ENCODE data around the gene B4GALT7.
"Not testable (repeated sequence)": the region's sequence is repeated elsewhere in the genome, so short reads cannot be mapped to it uniquely, and the experiment has no call there.

Gene B4GALT7, protein sequence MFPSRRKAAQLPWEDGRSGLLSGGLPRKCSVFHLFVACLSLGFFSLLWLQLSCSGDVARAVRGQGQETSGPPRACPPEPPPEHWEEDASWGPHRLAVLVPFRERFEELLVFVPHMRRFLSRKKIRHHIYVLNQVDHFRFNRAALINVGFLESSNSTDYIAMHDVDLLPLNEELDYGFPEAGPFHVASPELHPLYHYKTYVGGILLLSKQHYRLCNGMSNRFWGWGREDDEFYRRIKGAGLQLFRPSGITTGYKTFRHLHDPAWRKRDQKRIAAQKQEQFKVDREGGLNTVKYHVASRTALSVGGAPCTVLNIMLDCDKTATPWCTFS
- 16.7 reads per million, percentile 43 among the genes with 10 or more reads in this experiment for total RNA-seq

DNA sequence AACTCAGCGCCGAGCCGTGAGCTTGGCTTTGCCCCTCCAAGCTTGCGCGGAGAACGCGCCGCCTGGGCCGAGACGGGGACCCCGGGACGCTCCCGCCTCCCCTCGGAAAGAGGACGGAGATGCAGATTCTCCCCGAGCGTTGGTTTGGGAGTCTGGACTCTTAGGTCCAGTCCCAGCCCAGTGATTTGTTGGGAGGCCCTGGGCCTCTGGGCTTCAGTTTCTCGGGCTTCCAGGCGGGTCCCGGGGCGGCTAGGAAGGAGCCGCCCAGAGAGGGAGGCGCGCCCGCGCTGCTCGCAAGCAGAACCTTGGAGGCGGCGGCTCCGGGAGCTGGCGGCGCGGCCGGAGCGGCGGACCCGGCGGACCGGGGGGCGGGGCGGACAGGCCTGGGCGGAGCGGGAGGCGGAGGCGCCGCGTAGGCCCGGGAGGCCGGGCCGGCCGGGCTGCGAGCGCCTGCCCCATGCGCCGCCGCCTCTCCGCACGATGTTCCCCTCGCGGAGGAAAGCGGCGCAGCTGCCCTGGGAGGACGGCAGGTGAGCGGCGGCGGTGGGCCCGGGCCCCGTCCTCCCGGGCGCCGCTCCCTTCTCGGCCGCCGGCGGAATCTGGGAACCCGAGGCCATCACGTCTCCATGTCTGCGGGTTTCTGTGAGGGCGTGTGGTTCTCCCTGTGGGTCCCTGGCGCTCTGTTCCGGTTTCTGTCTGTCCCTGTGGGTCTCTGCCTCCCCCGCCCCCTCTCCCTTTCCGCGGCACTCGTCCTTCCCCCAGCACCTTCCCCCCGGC, at the start of gene B4GALT7:
B4GALT7 (plus strand) TSS at position 402 of the 777 bp plus-strand sequence; CDS start at position 481, 79 bp downstream.
- DNase-seq, result peak; percentile 78

DNA sequence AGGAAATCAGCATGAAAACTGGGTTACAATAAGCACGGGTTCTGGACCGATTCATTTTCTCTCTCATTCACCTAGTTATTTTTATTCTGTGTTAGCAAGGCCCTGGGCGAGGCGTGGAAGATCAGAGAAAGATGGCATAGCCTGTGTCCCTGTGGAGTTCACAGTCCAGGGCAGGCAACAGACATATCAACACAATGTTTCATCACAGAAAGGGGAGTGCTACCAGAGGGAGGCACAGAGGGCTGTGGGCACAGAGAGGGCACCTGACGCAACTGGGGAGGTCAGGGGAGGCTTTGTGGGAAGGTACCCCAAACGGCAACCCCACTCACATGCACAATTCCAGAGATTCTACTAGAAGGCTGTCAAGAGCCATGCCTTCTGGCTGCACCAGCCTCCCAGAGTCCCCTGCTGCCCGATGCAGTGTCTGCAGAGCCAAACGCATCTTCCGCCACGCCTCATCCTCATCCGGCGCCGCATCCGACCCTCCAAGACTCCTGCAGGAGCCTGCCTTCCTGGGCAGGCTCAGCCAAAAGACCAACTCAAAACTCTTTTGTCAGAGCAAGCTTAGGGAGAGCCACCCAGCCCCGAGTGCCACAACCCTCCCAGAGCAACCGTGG, 47.0 kb upstream of the B4GALT7 start:
- no peak for DNase-seq

DNA sequence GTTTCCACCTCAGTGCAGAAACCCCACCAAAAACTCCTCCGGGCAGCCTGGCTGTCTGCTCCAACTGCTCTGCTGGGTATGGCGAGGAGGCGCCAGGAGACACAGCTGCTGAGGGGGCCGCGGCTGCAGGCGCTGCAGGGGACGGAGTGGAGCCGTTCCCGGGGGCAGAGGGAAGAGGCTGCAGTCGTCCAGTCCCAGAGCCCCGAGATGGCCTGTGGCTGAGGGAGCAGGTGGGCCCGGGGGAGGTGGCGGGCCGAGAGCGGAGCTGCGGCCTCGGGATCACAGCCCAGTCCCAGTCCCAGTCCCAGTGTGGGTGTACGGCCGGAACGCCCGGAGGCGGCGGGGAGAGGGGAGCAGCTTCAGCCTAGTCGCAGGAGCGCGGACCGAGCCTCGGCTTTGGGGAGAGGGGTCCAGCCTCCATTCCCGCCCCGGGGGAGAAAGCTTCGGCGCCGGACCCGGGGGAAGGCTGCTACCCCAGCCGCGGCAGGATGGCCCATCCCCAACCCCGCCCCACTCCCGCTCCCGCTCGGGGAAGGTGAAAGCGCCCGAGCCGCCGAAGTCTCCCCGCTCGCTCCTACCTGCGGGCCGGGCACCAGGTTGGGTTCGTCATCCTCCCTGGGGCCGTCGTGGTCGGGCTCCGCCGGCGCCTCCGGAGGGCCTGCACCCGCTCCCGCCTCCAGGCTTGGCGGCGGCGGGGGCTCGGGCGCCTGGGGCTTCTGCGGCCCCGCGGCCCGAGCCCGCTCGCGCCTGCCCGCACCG, 46.1 kb upstream of the B4GALT7 start:
- no peak for DNase-seq

DNA sequence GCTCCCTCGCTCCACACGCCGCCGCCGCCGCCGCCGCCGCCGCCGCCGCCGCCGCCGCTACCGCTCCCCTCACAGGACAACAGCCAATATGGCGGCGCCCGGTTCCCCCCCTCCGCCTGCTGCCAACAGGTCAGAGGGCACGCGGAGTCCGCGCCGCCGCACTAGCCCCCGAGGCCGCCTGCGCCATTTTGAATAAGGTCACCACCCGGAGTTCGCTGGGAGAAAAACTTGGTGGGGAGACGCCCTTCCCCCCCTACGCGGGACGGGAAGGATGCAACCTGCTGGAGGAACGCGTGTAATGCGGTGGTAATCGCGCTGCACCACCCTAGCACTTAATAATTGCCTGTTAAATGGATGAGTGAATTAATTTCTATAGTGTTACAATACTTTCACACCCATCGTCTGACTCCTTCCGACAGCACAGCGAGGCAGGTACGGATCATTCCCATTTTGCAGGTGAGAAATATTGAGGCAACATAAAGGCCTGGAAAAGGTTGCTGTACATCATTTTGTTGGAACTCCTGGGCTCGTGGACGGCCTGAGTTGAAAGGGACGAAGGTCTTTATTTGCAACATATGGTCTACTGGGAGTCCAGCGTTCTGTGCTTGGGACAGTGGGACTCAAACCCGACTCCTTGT, 45.3 kb upstream of the B4GALT7 start, which contains the start of gene FAM193B:
FAM193B (minus strand) TSS at position 90 of the 638 bp plus-strand sequence. CDS start 105 bp downstream, outside the sequence.
- DNase-seq, result peak; percentile 92

DNA sequence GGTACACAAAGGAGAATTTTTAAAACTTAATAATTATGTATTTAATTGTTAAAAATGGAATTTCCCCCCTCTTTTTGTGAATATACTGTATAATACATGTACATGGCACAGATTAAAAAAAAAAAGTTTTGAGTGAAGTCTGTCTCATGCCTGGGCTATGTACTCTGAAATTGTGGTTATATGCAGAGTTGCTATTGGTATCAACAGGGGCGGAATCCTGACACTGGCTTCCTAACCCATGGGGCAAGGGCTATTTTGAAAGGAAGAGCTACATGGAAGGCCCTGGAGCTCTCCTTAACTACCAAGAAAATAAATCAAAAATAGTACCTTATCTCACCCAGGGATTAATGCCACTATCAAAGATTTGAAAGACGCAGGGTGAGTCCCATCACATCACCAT, 44.7 kb upstream of the B4GALT7 start:
- DNase-seq, result no peak

DNA sequence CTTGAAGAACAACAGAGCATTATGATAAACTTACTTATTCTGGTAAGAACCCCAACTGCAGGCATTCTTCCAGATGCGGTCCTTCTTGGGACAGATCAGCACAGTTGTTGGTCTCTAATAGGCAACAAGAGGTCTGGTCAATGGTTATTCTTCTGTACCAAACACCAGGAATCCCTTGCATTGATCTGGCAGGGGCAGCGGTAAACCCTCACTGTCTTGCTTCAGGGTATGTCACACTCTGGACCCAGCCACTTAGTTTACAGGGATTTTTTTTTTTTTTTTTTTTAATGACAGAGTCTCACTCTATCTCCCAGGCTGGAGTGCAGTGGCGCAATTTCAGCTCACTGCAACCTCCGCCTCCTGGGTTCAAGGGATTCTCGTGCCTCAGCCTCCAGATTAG, 44.3 kb upstream of the B4GALT7 start:
- no peak for DNase-seq

DNA sequence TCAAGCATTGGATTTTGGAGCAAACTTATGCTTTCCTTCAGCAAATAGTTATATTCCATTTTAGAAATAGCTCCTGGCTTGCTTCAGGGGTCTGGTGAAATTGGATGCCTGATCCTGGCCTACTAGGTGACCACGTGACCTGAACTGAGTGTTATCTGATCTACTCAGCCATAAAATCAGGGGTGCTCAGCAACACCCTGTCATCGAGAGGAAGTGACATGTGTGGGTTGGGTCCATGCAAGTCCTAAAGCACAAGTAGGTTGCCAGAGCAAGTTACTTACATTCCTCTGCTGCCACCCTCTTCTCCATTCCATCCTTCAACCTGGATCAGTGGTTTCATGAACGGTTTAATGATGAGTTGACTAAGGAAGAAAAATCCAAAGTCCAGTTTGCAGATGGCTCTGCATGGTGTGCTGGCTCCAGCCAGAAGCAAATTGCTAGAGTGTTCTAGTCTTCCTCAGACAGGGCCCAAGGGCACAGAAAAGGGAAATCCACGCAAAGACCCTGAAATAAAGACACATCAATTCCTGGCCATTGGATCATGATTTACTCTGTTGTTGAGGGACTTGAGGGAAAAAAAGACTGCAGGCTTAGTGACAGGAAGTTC, 42.8 kb upstream of the B4GALT7 start:
- no peak for DNase-seq

DNA sequence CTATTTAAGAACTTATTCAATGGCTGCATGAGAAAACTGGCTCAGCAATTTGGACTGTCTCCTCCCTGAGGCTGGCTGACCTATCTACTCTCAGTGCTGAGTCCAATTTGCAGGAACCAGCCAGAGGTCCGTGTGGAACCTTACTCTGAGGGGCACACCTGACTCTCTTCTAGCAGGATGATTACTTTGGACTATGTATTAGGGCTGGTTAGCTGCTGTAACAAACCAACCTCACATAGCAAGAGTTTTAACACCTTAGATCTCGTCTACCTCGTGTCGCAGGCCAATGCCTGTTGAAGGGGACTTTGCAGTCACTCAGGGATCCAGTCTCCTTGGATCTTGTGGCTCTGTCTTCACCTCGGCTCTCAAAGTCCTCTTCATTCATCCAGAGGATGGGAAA, 42.1 kb upstream of the B4GALT7 start:
- no peak for DNase-seq

DNA sequence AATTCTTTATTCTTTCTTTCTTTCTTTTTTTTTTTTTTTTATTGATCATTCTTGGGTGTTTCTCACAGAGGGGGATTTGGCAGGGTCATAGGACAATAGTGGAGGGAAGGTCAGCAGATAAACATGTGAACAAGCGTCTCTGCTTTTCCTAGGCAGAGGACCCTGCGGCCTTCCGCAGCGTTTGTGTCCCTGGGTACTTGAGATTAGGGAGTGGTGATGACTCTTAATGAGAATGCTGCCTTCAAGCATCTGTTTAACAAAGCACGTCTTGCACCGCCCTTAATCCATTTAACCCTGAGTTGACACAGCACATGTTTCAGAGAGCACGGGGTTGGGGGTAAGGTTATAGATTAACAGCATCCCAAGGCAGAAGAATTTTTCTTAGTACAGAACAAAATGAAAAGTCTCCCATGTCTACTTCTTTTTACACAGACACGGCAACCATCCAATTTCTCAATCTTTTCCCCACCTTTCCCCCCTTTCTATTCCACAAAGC, 40.4 kb upstream of the B4GALT7 start:
- not testable (repeated sequence) for DNase-seq

DNA sequence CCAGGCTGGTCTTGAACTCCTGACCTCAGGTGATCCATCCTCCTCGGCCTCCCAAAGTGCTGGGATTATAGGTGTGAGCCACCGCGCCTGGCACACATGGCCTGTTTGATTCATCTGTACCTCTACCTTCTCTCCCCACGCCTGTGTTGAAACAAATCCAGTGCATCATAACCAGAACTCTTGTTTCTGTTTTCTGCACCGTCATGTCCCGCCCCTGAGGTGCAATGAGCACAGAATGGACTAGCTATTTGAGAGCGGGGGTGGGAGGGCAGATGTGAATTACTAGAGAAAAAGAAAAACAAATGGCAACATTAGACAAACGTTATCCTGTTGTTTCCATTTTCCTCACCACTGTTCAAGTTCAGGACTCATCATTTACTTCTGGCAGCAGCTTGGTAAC, 34.9 kb upstream of the B4GALT7 start:
- DNase-seq, result no peak

DNA sequence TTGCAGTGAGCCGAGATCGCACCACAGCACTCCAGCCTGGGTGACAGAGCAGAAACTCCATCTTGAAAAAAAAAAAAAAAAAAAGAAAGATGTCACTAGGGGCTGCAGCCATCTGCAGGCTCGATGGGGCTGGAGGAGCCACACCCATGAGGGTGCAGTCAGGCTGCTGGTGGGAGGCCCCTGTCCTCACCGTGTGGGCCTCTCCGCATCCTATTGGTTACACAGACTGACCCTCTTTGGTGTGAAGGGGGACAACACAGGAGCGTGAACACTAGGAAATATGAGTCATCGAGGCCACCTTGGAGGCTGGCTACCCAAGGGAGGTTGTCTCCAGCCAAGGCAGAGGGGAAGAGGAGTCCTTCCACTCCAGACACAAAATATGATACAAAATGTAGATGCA, 31.6 kb upstream of the B4GALT7 start:
- no peak for DNase-seq

DNA sequence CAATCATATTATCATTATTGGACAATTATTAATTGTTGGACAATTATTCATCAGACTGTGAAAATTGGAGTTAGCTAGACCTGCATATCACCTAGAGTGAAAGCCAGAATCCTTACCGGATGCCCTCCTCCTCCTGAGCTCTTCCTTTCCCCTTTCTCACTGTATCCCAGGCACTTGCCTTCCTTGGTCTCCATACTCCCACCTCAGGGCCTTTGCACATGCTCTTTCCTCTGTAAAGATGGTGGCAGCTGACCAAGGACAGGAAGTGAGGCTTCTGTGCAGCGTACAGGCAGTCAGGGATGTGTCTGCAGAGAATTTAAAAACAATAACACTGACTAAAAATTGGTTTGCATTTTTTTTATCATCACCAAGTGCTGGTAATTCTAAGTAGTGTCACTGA, 30.0 kb upstream of the B4GALT7 start:
- no peak for DNase-seq

DNA sequence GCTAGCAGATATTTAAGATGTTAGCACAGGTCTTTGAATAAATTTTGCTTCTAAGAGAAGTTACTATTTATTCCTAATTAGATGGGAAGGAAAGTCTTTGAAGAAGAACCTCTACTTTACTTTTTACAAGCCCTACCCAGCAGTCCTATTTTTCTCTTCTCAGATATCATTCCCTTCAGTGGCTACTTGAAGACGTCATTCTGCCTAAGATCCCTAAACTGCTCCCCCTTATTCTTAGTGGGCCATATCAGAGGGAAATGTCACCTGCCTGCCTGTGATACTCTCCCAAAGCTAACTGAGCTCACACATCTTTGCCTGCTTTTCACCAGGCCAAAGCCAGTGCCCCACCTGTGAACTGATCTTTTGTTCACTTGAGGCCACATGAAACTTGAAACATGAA, 24.4 kb upstream of the B4GALT7 start:
- no peak for DNase-seq

DNA sequence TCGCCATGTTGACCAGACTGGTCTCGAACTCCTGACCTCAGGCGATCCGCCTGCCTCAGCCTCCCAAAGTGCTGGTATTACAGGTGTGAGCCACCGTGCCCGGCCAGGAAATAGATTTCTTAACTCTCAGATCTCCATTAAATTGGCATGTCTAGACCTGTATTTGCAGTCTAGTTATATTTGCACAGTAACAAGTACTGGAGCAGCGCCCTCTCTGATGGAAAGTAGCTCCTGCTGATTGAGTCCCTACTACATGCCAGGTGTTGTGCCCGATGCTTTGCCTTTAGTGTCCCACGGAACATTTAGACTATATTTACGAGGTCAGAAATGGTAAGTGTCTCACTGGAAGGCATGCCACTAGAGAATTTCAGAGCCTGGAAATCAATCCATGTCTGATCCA, 23.8 kb upstream of the B4GALT7 start:
- DNase-seq, result no peak

DNA sequence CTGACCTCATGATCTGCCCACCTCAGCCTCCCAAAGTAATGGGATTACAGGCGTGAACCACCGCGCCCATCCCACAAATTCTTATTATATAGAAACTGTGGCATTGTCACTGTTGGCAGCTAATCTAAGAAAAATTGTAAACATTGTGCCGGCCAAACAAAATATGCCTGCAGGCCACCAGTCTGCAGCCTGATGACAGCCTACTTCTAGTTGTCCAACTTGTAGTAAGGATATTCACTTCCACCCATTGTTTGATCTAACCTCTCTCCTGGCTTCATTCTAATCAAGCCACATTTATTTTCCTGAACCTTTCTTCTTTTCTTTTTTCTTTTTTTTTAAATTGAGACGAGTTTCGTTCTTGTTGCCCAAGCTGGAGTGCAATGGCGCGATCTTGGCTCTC, 21.6 kb upstream of the B4GALT7 start:
- DNase-seq, result no peak

DNA sequence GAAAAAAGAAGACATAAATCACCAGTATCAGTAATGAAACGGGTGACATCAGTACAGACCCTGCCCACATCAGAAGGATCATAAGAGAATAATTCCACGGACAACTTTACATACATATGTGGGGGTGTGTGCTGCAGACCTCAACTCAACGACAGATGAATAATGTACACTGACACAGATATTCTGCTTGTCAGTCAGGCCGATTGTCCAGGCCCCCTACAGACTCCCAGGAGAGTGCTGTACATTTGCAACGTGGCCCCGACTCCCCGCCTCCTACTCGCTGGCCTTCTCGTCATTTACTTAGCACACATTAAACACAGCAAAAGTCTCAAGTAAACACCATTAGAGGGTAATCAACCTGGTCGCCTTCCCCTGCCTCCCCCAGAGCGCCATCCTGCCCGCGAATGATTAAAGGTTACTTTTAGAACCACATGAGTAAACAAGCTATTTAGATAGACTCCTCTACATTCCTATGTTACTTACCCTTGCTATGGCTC, 11.5 kb upstream of the B4GALT7 start:
- DNase-seq, result no peak

DNA sequence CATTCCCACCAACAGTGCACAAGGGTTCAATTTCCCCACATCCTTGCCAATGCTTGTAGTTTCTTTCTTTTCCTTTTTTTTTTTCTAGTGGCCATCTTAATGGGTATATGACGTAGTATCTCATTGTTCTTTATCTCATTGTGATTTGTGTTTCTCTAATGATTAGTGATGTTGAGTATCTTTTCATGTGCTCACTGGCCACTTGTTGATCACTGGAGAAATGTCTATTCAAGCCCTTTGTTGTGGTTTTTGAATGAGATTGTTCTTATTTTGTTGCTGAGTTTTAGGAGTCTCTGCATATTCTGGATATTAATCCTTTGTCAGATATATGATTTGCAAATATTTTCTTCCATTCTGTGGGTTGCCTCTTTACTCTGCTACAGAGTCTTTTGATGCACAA, 9.5 kb upstream of the B4GALT7 start:
- DNase-seq, result no peak

DNA sequence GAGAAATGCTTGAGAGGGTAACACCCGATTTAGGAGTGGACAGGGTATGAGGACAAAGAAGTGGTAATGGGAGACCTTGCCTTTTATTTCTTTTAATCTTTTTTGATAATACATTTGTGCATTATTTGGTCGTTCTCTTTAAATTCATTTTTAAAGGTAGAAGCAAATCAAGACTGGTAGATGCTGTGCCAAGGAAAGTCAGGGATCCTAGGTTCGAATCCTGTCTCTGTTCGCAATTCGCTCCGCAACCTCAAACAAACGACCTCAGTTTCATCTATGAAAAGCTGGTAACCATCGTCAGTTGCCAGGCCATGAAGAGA, 8.3 kb upstream of the B4GALT7 start:
- DNase-seq, result no peak

DNA sequence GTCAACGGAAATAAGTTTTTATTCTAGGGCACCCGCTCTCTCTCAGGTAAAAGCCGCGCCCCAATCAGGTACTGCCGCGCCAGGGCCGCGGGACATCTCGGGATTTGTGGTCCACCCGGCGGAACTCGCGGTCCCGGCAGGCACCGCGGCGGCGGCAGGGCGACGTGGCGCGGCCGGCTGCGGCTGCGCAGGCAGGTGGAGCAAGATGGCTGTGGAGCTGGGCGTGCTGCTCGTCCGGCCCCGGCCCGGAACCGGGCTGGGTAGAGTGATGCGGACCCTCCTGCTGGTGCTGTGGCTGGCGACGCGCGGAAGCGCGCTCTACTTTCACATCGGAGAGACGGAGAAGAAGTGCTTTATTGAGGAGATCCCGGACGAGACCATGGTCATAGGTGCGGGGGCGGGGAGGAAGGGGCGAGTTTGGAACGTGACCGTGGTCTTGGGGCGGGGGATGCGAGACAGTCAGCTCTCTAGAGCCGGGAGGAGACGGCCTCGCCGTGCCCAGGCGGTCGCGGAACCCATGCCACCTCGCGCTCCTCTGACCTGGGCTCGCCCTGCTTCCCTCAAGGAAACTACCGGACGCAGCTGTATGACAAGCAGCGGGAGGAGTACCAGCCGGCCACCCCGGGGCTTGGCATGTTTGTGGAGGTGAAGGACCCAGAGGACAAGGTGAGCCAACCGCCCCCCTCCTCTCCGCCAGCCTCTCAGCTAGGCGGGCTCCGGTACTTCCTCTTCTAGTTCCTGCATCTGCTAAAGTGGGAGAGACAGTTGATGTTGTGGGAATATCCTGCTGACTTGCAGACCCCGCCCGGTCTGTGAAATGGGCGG, 7.7 kb upstream of the B4GALT7 start, which contains the start of gene TMED9:
TMED9 (plus strand) TSS at position 194 of the 825 bp plus-strand sequence; CDS start at position 206, 12 bp downstream.
- peak; percentile 81 for DNase-seq

DNA sequence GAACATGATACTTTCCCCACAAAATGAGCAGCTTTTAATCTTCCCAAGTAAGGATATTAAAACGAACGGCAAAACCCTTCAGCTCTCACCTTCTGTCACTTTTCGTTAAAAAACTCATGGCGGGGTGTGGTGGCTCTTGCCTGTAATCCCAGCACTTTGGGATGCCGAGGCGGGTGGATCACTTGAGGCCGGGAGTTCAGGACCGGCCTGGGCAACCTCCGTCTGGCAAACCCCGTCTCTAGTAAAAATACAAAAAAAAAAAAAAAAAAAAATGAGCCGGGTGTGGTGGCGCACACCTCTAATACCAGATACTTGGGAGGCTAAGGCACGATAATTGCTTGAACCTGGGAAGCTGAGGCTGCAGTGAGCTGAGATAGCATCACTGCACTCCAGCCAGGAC, 7.0 kb upstream of the B4GALT7 start:
- DNase-seq, result no peak

DNA sequence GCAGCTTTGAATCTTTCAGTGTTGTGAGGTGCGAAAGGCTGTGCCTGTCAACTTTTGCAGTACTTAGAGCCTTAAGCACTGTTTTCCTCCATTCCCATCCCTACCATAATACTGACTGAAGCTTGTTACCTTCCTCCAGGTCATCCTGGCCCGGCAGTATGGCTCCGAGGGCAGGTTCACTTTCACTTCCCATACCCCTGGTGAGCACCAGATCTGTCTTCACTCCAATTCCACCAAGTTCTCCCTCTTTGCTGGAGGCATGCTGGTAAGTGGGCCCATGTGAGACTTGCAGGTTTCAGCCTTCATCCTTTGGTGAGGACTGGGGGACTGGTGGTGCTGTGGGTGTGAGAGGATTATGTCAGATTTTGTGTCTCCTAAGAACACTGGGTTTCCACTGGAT, 6.4 kb upstream of the B4GALT7 start:
- no peak for DNase-seq
